ENCODE measurements around the gene PKIG. TPM values are rescaled to one million over a fixed set of nuclear protein-coding genes. Genes with fewer than 3 reads are reported as not detected.
A peak's percentile ranks its signal among the peaks of the same experiment; 100 is the strongest.

The PKIG gene
- total RNA-seq, 1 experiment from 2014 or later, result 66.3 TPM

GRCh38 chr20:44579313-44580081, 2.9 kb upstream of the PKIG start:
- H3K9me3 ChIP-seq (ENCODE audit: control insufficient read depth, insufficient read depth, low read depth, low read length), result no peaks in the 10 kb centered on the region
- ATAC-seq (no peak), DNase-seq (ENCODE audit: low read depth, low spot score) (no peak)
- H3K4me1 ChIP-seq (ENCODE audit: control insufficient read depth, insufficient read depth, low read length), result peaks cover 57% of the 10 kb centered on the region
- intact Hi-C loops (cut with micrococcal nuclease; ENCODE audit: unreplicated experiment) (no loop called here), in situ Hi-C loops (cut with HindIII; ENCODE audit: low pct_unique_long_range_greater_than_20kb, low sequenced_read_pairs) (no loop called here)
- peak overlapping the region; percentile 57 for H3K27ac ChIP-seq (ENCODE audit: low read length)
- no TSS peak for BruUV-seq (replicated peaks)
- TF ChIP-seq SIN3A (IDR thresholded peaks at IDR 0.05; ENCODE audit: borderline replicate concordance, insufficient read depth, low read depth, low read length), result no peak
- no peaks in the 10 kb centered on the region for H3K27me3 ChIP-seq (ENCODE audit: control insufficient read depth, insufficient read depth, low read length)
- H3K36me3 ChIP-seq (ENCODE audit: control insufficient read depth, insufficient read depth, low read length), result no peaks in the 10 kb centered on the region
- H3K4me3 ChIP-seq (ENCODE audit: low read depth in 2 of 2, low read length in 2 of 2), result no peak overlapping the region
- ChIA-PET POLR2A (no interaction called here), CTCF (no interaction called here)

DNA sequence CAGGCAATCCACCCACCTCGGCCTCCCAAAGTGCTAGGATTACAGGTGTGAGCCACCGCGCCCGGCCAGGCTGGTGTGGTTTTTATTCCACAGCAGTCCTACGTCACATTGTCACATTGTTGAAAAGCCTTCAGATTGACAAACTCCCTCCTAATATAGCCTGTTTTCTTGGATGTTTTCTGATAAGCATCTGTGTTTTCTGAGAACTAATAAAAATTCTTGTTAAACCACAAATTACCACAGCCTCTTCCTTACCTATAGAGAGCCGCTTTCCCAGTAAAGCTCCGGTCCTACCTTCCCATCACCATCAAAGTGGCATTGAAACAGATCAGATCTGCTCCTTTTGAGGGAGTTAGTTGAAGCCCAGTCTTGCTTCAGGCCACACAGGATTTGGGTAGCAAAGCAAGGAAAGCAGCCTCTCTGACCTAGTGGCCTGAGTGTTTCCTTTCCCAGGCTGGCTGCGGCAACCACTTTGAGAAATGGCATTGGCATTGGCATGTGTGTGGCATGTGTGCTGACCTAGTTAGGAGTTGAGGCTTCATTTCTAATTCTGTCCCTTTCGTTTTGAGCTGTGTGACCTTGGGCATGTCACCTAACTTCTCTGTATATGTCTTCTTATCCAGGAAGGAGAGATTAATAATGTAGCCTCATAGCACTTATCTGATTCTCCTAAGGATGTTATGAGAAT, 1.7 kb upstream of the PKIG start:
- in situ Hi-C loops (cut with HindIII; ENCODE audit: low pct_unique_long_range_greater_than_20kb, low sequenced_read_pairs) (no loop called here), intact Hi-C loops (cut with micrococcal nuclease; ENCODE audit: unreplicated experiment) (no loop called here)
- H3K36me3 ChIP-seq (ENCODE audit: control insufficient read depth, insufficient read depth, low read length), result no peaks in the 10 kb centered on the region
- no peak overlapping the region for H3K4me3 ChIP-seq (ENCODE audit: low read depth in 2 of 2, low read length in 2 of 2)
- no TSS peak for BruUV-seq (replicated peaks)
- ChIA-PET CTCF (no interaction called here), POLR2A (no interaction called here)
- ATAC-seq, result no peak
- no peaks in the 10 kb centered on the region for H3K27me3 ChIP-seq (ENCODE audit: control insufficient read depth, insufficient read depth, low read length)
- H3K27ac ChIP-seq (ENCODE audit: low read length), result peak overlapping the region; percentile 78; the same call in 1 of the 2 replicates
- DNase-seq (ENCODE audit: low read depth, low spot score), result no peak
- H3K4me1 ChIP-seq (ENCODE audit: control insufficient read depth, insufficient read depth, low read length), result peaks cover 59% of the 10 kb centered on the region
- H3K9me3 ChIP-seq (ENCODE audit: control insufficient read depth, insufficient read depth, low read depth, low read length), result no peaks in the 10 kb centered on the region
- TF ChIP-seq, protein P1, sequence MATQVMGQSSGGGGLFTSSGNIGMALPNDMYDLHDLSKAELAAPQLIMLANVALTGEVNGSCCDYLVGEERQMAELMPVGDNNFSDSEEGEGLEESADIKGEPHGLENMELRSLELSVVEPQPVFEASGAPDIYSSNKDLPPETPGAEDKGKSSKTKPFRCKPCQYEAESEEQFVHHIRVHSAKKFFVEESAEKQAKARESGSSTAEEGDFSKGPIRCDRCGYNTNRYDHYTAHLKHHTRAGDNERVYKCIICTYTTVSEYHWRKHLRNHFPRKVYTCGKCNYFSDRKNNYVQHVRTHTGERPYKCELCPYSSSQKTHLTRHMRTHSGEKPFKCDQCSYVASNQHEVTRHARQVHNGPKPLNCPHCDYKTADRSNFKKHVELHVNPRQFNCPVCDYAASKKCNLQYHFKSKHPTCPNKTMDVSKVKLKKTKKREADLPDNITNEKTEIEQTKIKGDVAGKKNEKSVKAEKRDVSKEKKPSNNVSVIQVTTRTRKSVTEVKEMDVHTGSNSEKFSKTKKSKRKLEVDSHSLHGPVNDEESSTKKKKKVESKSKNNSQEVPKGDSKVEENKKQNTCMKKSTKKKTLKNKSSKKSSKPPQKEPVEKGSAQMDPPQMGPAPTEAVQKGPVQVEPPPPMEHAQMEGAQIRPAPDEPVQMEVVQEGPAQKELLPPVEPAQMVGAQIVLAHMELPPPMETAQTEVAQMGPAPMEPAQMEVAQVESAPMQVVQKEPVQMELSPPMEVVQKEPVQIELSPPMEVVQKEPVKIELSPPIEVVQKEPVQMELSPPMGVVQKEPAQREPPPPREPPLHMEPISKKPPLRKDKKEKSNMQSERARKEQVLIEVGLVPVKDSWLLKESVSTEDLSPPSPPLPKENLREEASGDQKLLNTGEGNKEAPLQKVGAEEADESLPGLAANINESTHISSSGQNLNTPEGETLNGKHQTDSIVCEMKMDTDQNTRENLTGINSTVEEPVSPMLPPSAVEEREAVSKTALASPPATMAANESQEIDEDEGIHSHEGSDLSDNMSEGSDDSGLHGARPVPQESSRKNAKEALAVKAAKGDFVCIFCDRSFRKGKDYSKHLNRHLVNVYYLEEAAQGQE (IDR thresholded peaks at IDR 0.05; ENCODE audit: insufficient read depth in 1 of 2, low read depth in 2 of 2, low read length in 1 of 2), result no peak
- TF ChIP-seq SIN3A (IDR thresholded peaks at IDR 0.05; ENCODE audit: borderline replicate concordance, insufficient read depth, low read depth, low read length) (no peak), TCF7L2 (IDR thresholded peaks at IDR 0.05; ENCODE audit: low read depth, low read length) (no peak), POLR2AphosphoS5 (IDR thresholded peaks at IDR 0.05; ENCODE audit: low read depth, low read length) (no peak)
- TF ChIP-seq, protein P2, sequence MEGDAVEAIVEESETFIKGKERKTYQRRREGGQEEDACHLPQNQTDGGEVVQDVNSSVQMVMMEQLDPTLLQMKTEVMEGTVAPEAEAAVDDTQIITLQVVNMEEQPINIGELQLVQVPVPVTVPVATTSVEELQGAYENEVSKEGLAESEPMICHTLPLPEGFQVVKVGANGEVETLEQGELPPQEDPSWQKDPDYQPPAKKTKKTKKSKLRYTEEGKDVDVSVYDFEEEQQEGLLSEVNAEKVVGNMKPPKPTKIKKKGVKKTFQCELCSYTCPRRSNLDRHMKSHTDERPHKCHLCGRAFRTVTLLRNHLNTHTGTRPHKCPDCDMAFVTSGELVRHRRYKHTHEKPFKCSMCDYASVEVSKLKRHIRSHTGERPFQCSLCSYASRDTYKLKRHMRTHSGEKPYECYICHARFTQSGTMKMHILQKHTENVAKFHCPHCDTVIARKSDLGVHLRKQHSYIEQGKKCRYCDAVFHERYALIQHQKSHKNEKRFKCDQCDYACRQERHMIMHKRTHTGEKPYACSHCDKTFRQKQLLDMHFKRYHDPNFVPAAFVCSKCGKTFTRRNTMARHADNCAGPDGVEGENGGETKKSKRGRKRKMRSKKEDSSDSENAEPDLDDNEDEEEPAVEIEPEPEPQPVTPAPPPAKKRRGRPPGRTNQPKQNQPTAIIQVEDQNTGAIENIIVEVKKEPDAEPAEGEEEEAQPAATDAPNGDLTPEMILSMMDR (IDR thresholded peaks at IDR 0.05), result no peak

- ATAC-seq, result no peak
- peak overlapping the region; percentile 78 for H3K27ac ChIP-seq (ENCODE audit: low read length)
- no TSS peak for BruUV-seq (replicated peaks)
- DNase-seq (ENCODE audit: low read depth, low spot score), result no peak
- no peaks in the 10 kb centered on the region for H3K36me3 ChIP-seq (ENCODE audit: control insufficient read depth, insufficient read depth, low read length)
- H3K4me1 ChIP-seq (ENCODE audit: control insufficient read depth, insufficient read depth, low read length), result peaks cover 52% of the 10 kb centered on the region
- TF ChIP-seq, protein P1 (IDR thresholded peaks at IDR 0.05; ENCODE audit: insufficient read depth in 1 of 2, low read depth in 2 of 2, low read length in 1 of 2), result no peak
- TF ChIP-seq SIN3A (IDR thresholded peaks at IDR 0.05; ENCODE audit: borderline replicate concordance, insufficient read depth, low read depth, low read length) (no peak), TCF7L2 (IDR thresholded peaks at IDR 0.05; ENCODE audit: low read depth, low read length) (no peak), POLR2AphosphoS5 (IDR thresholded peaks at IDR 0.05; ENCODE audit: low read depth, low read length) (no peak)
- TF ChIP-seq, protein P2 (IDR thresholded peaks at IDR 0.05), result no peak
- H3K9me3 ChIP-seq (ENCODE audit: control insufficient read depth, insufficient read depth, low read depth, low read length), result no peaks in the 10 kb centered on the region
- POLR2A ChIA-PET, result no interaction called here
- H3K4me3 ChIP-seq (ENCODE audit: low read depth in 2 of 2, low read length in 2 of 2), result no peak overlapping the region
- in situ Hi-C loops (cut with HindIII; ENCODE audit: low pct_unique_long_range_greater_than_20kb, low sequenced_read_pairs) (no loop called here), intact Hi-C loops (cut with micrococcal nuclease; ENCODE audit: unreplicated experiment) (no loop called here)
- H3K27me3 ChIP-seq (ENCODE audit: control insufficient read depth, insufficient read depth, low read length), result no peaks in the 10 kb centered on the region
- CTCF ChIA-PET, result no interaction called here
Measured at GRCh38 chr20:44581515-44581914, 864 bp upstream of the PKIG start.

Measured in Panc1 (cell line).